HEK293 (cell line): ENCODE measurements around the gene MRPS5.
A peak's percentile ranks its signal among the peaks of the same experiment; 100 is the strongest.

Experiments used
- EGR2 ChIP-seq: fragments of 450-650 bp; formaldehyde crosslinking; IDR thresholded peaks from 2 replicates; pipeline ENCODE4 v1.5.1; 2016; ENCODE audit warnings: low read depth, missing biosample characterization, missing genetic modification characterization
- KLF9 ChIP-seq: fragments of 450-650 bp; formaldehyde crosslinking; IDR thresholded peaks from 2 replicates; pipeline ENCODE4 v1.5.1; 2016; ENCODE audit warnings: missing biosample characterization, missing genetic modification characterization, low read depth
- MZF1 ChIP-seq: fragments of 450-650 bp; formaldehyde crosslinking; IDR thresholded peaks from 2 replicates; pipeline ENCODE4 v1.5.1; 2017; ENCODE audit warnings: missing biosample characterization, missing genetic modification characterization, borderline replicate concordance
- PATZ1 ChIP-seq: fragments of 450-650 bp; formaldehyde crosslinking; IDR thresholded peaks from 2 replicates; pipeline ENCODE4 v1.5.1; 2016; ENCODE audit warnings: missing biosample characterization, missing genetic modification characterization
- PRDM10 ChIP-seq: fragments of 450-650 bp; formaldehyde crosslinking; IDR thresholded peaks from 2 replicates; pipeline ENCODE4 v1.5.1; 2016; ENCODE audit warnings: missing biosample characterization, missing genetic modification characterization
- ZBTB11 ChIP-seq: fragments of 450-650 bp; formaldehyde crosslinking; conservative IDR thresholded peaks from 2 replicates; pipeline ENCODE4 v1.5.1; 2016; ENCODE audit warnings: low read depth, missing biosample characterization, missing genetic modification characterization
- ZBTB21 ChIP-seq: fragments of 450-650 bp; formaldehyde crosslinking; IDR thresholded peaks from 2 replicates; pipeline ENCODE4 v1.5.1; 2017; ENCODE audit warnings: missing biosample characterization, missing genetic modification characterization
- ZBTB48 ChIP-seq: fragments of 450-650 bp; formaldehyde crosslinking; IDR thresholded peaks from 2 replicates; pipeline ENCODE4 v1.5.1; 2016; ENCODE audit warnings: missing biosample characterization, missing genetic modification characterization
- ZEB2 ChIP-seq: fragments of 450-650 bp; formaldehyde crosslinking; IDR thresholded peaks from 2 replicates; pipeline ENCODE4 v1.5.1; 2016; ENCODE audit warnings: missing biosample characterization, missing genetic modification characterization
- ZNF324 ChIP-seq: fragments of 450-650 bp; formaldehyde crosslinking; IDR thresholded peaks from 2 replicates; pipeline ENCODE4 v1.5.1; 2016; ENCODE audit warnings: missing biosample characterization, missing genetic modification characterization
- ZNF335 ChIP-seq: fragments of 450-650 bp; formaldehyde crosslinking; conservative IDR thresholded peaks from 2 replicates; pipeline ENCODE4 v1.5.1; 2016; ENCODE audit warnings: missing biosample characterization, missing genetic modification characterization
- ZNF423 ChIP-seq: fragments of 450-650 bp; formaldehyde crosslinking; IDR thresholded peaks from 2 replicates; pipeline ENCODE4 v1.5.1; 2016; ENCODE audit warnings: missing biosample characterization, missing genetic modification characterization
- ZNF488 ChIP-seq: fragments of 450-650 bp; formaldehyde crosslinking; IDR thresholded peaks from 2 replicates; pipeline ENCODE4 v1.5.1; 2016; ENCODE audit warnings: missing biosample characterization, missing genetic modification characterization
- ZNF561 ChIP-seq: fragments of 450-650 bp; IDR thresholded peaks from 2 replicates; pipeline ENCODE4 v1.5.1; 2018; ENCODE audit warnings: missing biosample characterization, missing genetic modification characterization, borderline replicate concordance
- ZNF600 ChIP-seq: fragments of 450-650 bp; formaldehyde crosslinking; IDR thresholded peaks from 2 replicates; pipeline ENCODE4 v1.5.1; 2016; ENCODE audit warnings: missing biosample characterization, missing genetic modification characterization
- ZNF610 ChIP-seq: fragments of 450-650 bp; formaldehyde crosslinking; IDR thresholded peaks from 2 replicates; pipeline ENCODE4 v1.5.1; 2016; ENCODE audit warnings: missing biosample characterization, missing genetic modification characterization, borderline replicate concordance
- ZNF621 ChIP-seq: fragments of 450-650 bp; formaldehyde crosslinking; IDR thresholded peaks from 2 replicates; pipeline ENCODE4 v1.5.1; 2017; ENCODE audit warnings: missing biosample characterization, missing genetic modification characterization
- ZNF623 ChIP-seq: fragments of 450-650 bp; formaldehyde crosslinking; IDR thresholded peaks from 2 replicates; pipeline ENCODE4 v1.5.1; 2016; ENCODE audit warnings: missing biosample characterization, missing genetic modification characterization
- ZNF639 ChIP-seq: fragments of 450-650 bp; formaldehyde crosslinking; IDR thresholded peaks from 2 replicates; pipeline ENCODE4 v1.5.1; 2016; ENCODE audit warnings: missing biosample characterization, missing genetic modification characterization
- ZNF692 ChIP-seq: fragments of 450-650 bp; formaldehyde crosslinking; IDR thresholded peaks from 2 replicates; pipeline ENCODE4 v1.5.1; 2016; ENCODE audit warnings: missing biosample characterization, missing genetic modification characterization

The MRPS5 gene

GRCh38 chr2:95165371-95166064 is 43.9 kb upstream of the MRPS5 start, which contains the start of gene ZNF2 (continued):
- peak; percentile 52 for TF ChIP-seq ZNF692 (tag by site-specific recombination)
- 0 out of 2 replicates have a peak, but pooled peaks have one; percentile 13 for TF ChIP-seq ZBTB48 (tag by site-specific recombination)
- TF ChIP-seq ZEB2 (tag by site-specific recombination): peak; percentile 50; the same call in 1 of the 2 replicates
- peak; percentile 41 for TF ChIP-seq EGR2
- TF ChIP-seq PRDM10 (tag by site-specific recombination): peak; percentile 100
- TF ChIP-seq ZBTB11: peak; percentile 97
- peak; percentile 84 for TF ChIP-seq ZNF600
- TF ChIP-seq ZBTB21 (tag by site-specific recombination): peak; percentile 71
- peak; percentile 41; the same call in 1 of the 2 replicates for TF ChIP-seq ZNF423
- 0 out of 2 replicates have a peak, but pooled peaks have one; percentile 55 for TF ChIP-seq ZNF561 (tag by site-specific recombination)
- TF ChIP-seq ZNF324 (tag by site-specific recombination): 0 out of 2 replicates have a peak, but pooled peaks have one; percentile 3
- TF ChIP-seq ZNF335 (tag by site-specific recombination): peak; percentile 87
- TF ChIP-seq ZNF610: peak; percentile 44; the same call in 1 of the 2 replicates
- no peak for TF ChIP-seq ZNF621 (tag by site-specific recombination)
- no peak for TF ChIP-seq ZNF488
- TF ChIP-seq MZF1 (tag by site-specific recombination): no peak
- TF ChIP-seq PATZ1 (tag by site-specific recombination): peak; percentile 30; the same call in 1 of the 2 replicates
- TF ChIP-seq ZNF623 (tag by site-specific recombination): no peak
- TF ChIP-seq ZNF639: peak; percentile 63; the same call in 1 of the 2 replicates
- peak; percentile 59 for TF ChIP-seq KLF9 (tag by site-specific recombination)
